Uterus (tissue), 2 donors: ENCODE measurements around the gene CEP112.

Experiments used
- POLR2A ChIP-seq, 2 donors: fragments of 450-650 bp; IDR thresholded peaks; one replicate each; pipeline ENCODE4 v1.6.1; 2016; ENCODE audit warnings: antibody characterized with exemption in 2 of 2, mild to moderate bottlenecking in 1 of 2, moderate library complexity in 1 of 2
- TF ChIP-seq, protein P1 (sequence below), 4 experiments: fragments of 200-600 bp in 2 of 4; fragments of 450-650 bp in 2 of 4; sonication (generic) in 2 of 4; IDR thresholded peaks; one replicate each; pipeline ENCODE4 v1.5.1; 2016 to 2019; ENCODE audit warnings: antibody characterized with exemption in 4 of 4, mild to moderate bottlenecking in 2 of 4, moderate library complexity in 1 of 4

DNA sequence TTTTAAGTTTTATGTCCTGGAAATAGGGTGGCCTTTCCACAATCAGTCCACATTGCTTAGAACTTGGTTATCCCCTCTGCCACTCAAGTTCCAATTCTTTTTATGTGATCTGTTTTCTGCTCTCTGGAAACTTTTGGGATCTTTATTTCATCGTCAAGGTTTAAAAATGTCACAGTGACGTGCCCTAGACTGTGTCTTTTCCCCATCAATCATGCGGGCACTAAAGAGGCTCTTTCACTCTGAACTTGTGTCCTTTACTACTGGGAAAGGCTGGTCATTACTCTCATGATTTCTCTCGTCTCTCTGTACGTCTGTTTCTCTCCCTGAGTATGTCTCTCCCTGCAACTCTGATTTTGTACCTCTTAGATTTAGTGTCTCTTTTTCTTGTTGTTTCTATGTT, 440.7 kb downstream of the CEP112 start:
- TF ChIP-seq, protein P1, sequence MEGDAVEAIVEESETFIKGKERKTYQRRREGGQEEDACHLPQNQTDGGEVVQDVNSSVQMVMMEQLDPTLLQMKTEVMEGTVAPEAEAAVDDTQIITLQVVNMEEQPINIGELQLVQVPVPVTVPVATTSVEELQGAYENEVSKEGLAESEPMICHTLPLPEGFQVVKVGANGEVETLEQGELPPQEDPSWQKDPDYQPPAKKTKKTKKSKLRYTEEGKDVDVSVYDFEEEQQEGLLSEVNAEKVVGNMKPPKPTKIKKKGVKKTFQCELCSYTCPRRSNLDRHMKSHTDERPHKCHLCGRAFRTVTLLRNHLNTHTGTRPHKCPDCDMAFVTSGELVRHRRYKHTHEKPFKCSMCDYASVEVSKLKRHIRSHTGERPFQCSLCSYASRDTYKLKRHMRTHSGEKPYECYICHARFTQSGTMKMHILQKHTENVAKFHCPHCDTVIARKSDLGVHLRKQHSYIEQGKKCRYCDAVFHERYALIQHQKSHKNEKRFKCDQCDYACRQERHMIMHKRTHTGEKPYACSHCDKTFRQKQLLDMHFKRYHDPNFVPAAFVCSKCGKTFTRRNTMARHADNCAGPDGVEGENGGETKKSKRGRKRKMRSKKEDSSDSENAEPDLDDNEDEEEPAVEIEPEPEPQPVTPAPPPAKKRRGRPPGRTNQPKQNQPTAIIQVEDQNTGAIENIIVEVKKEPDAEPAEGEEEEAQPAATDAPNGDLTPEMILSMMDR (IDR thresholded peaks at IDR 0.05), result no peak
- no peak for TF ChIP-seq POLR2A (IDR thresholded peaks at IDR 0.05)
